HCT116 (cell line): Measurements from ENCODE around the gene MYO10. TPM values are rescaled to one million over a fixed set of nuclear protein-coding genes. Genes with fewer than 3 reads are reported as not detected.

Experiments used
- ATAC-seq: fragments of 200-7000 bp; cut with Tn5 transposase; 2 replicates; pipeline ENCODE4 v1.9.1; 2020; ENCODE audit warnings: mild to moderate bottlenecking, moderate library complexity
- BruUV-seq: library from RNA; stranded (reverse); fragments of 400-500 nt; replicated peaks from 2 replicates; lab custom pipeline; 2021; lab: Mats Ljungman, UMichigan
- CTCF ChIA-PET: fragments of 300-600 bp; sonication (Branson Sonifier 250); formaldehyde crosslinking; loops from one replicate; lab custom pipeline; 2021; ENCODE audit warnings: antibody characterized with exemption; lab: Charles Lee
- POLR2A ChIA-PET: fragments of 300-600, 350-600 bp; sonication (Branson Sonifier 250); formaldehyde crosslinking; loops from one replicate; lab custom pipeline; 2021; ENCODE audit warnings: antibody characterized with exemption; lab: Charles Lee
- RAD21 ChIA-PET, 2 experiments: fragments of 300-600 bp; sonication (Branson Sonifier 250); formaldehyde crosslinking; loops; one replicate each; lab custom pipeline; 2023; ENCODE audit warnings: low total read pairs in 2 of 2; ENCODE audit not compliant: uncharacterized antibody in 2 of 2, unreplicated experiment in 2 of 2, low non-redundant PET in 1 of 2; lab: Charles Lee
- DNase-seq: peaks from one replicate; pipeline ENCODE4 v3.0.0-alpha.2; 2010; ENCODE audit warnings: low read depth, low spot score
- H2AFZ ChIP-seq: fragments of 200-600 bp; shearing (Covaris generic), sonication (generic); 2 replicates; pipeline ENCODE4 v1.6.1; 2017; ENCODE audit warnings: low read depth, mixed run types, mixed read lengths, antibody characterized with exemption, low read length; ENCODE audit not compliant: poor library complexity, severe bottlenecking
- H3K27ac ChIP-seq: 2 replicates; pipeline ENCODE4 v1.5.1; 2012; ENCODE audit warnings: low read depth, low read length
- H3K27me3 ChIP-seq: fragments of 200-600 bp; sonication (generic); 2 replicates; pipeline ENCODE4 v1.6.1; 2016; ENCODE audit warnings: mixed run types, low read length, mixed read lengths; ENCODE audit not compliant: insufficient read depth
- H3K36me3 ChIP-seq, 2 experiments: fragments of 200-500 bp in 1 of 2; fragments of 200-600 bp in 1 of 2; sonication (Bioruptor generic) in 1 of 2; sonication (generic) in 1 of 2; 2 replicates each; pipeline versions ENCODE4 v1.5.1 to v1.6.1; 2014 to 2016; ENCODE audit warnings: low read length in 2 of 2, inconsistent platforms in 1 of 2, mixed read lengths in 1 of 2, mixed run types in 1 of 2; ENCODE audit not compliant: insufficient read depth in 2 of 2, control insufficient read depth in 1 of 2
- H3K4me1 ChIP-seq, 2 experiments: fragments of 200-600 bp in 1 of 2; sonication (generic) in 1 of 2; 2 replicates each; pipeline versions ENCODE4 v1.5.1 to v1.6.1; 2012 to 2017; ENCODE audit warnings: low read length in 2 of 2, inconsistent platforms in 1 of 2, mild to moderate bottlenecking in 1 of 2, mixed read lengths in 1 of 2, mixed run types in 1 of 2, moderate library complexity in 1 of 2; ENCODE audit not compliant: insufficient read depth in 2 of 2, control insufficient read depth in 1 of 2
- H3K4me2 ChIP-seq: fragments of 200-600 bp; sonication (generic); 2 replicates; pipeline ENCODE4 v1.6.1; 2017; ENCODE audit warnings: mixed run types, low read length, mixed read lengths
- H3K4me3 ChIP-seq, 2 experiments: fragments of 200-600 bp in 1 of 2; sonication (generic) in 1 of 2; replicated peaks in 1 of 2; 2 replicates each; pipeline ENCODE4 v1.5.1; 2011 to 2016; ENCODE audit warnings: low read length in 2 of 2, control low read depth in 1 of 2, low read depth in 1 of 2, mild to moderate bottlenecking in 1 of 2, mixed read lengths in 1 of 2, mixed run types in 1 of 2
- H3K79me2 ChIP-seq: fragments of 200-600 bp; sonication (generic); 2 replicates; pipeline ENCODE4 v1.6.1; 2017; ENCODE audit warnings: mild to moderate bottlenecking, mixed run types, low read length, moderate library complexity, mixed read lengths; ENCODE audit not compliant: insufficient read depth
- H3K9ac ChIP-seq: fragments of 200-600 bp; sonication (generic); 2 replicates; pipeline ENCODE4 v1.6.1; 2016; ENCODE audit warnings: low read length, mixed read lengths
- H3K9me2 ChIP-seq: fragments of 200-600 bp; sonication (generic), shearing (Covaris generic); 2 replicates; pipeline ENCODE4 v1.6.1; 2017; ENCODE audit warnings: mixed run types, mild to moderate bottlenecking, moderate library complexity; ENCODE audit not compliant: insufficient read depth
- H3K9me3 ChIP-seq, 2 experiments: fragments of 200-500 bp in 1 of 2; fragments of 200-600 bp in 1 of 2; sonication (Bioruptor generic) in 1 of 2; sonication (generic) in 1 of 2; 2 replicates each; pipeline ENCODE4 v1.6.1; 2014 to 2017; ENCODE audit warnings: low read length in 2 of 2, mixed read lengths in 2 of 2, inconsistent platforms in 1 of 2, low read depth in 1 of 2, mild to moderate bottlenecking in 1 of 2, mixed run types in 1 of 2, moderate library complexity in 1 of 2; ENCODE audit not compliant: control insufficient read depth in 1 of 2, insufficient read depth in 1 of 2
- H4K20me1 ChIP-seq: fragments of 200-600 bp; sonication (generic), shearing (Covaris generic); 2 replicates; pipeline ENCODE4 v1.6.1; 2017; ENCODE audit warnings: mixed run types, mild to moderate bottlenecking, moderate library complexity; ENCODE audit not compliant: insufficient read depth
- CBX3 ChIP-seq: IDR thresholded peaks from 2 replicates; pipeline ENCODE4 v1.6.1; 2012; ENCODE audit warnings: low read depth
- CEBPB ChIP-seq: IDR thresholded peaks from 2 replicates; pipeline ENCODE4 v1.6.1; 2012; ENCODE audit warnings: low read depth
- EGR1 ChIP-seq: IDR thresholded peaks from 2 replicates; pipeline ENCODE4 v1.6.1; 2012; ENCODE audit warnings: low read depth
- FOSL1 ChIP-seq: IDR thresholded peaks from 2 replicates; pipeline ENCODE4 v1.6.1; 2012; ENCODE audit warnings: low read depth
- JUND ChIP-seq: IDR thresholded peaks from 2 replicates; pipeline ENCODE4 v1.6.1; 2012
- MAX ChIP-seq: IDR thresholded peaks from 2 replicates; pipeline ENCODE4 v1.6.1; 2012
- POLR2AphosphoS5 ChIP-seq: IDR thresholded peaks from 2 replicates; pipeline ENCODE4 v1.6.1; 2011; ENCODE audit warnings: mild to moderate bottlenecking, low read depth, low read length, moderate library complexity
- RAD21 ChIP-seq: IDR thresholded peaks from 2 replicates; pipeline ENCODE4 v1.6.1; 2012; ENCODE audit warnings: low read depth, mild to moderate bottlenecking
- SP1 ChIP-seq: IDR thresholded peaks from 2 replicates; pipeline ENCODE4 v1.6.1; 2012; ENCODE audit warnings: low read depth
- SRF ChIP-seq: IDR thresholded peaks from 2 replicates; pipeline ENCODE4 v1.6.1; 2012; ENCODE audit warnings: low read depth
- TCF7L2 ChIP-seq: IDR thresholded peaks from 2 replicates; pipeline ENCODE4 v1.7.0; 2011; ENCODE audit warnings: borderline replicate concordance, inconsistent platforms; ENCODE audit not compliant: insufficient read depth, insufficient read length; ENCODE audit errors: extremely low read depth
- intact Hi-C: fragments of 100-400 bp; cut with micrococcal nuclease; formaldehyde crosslinking; loops from 2 replicates; pipeline ENCODE4 v1.10.0; 2022
- total RNA-seq: library from RNA; stranded (reverse); gene quantifications from one replicate; pipeline ENCODE4 v1.2.1, GENCODE V29; 2021; ENCODE audit not compliant: unreplicated experiment

The MYO10 gene
- total RNA-seq, 1 experiment from 2014 or later: 34.9 TPM

- TF ChIP-seq JUND: no peak
- peak overlapping the region; percentile 87 for H3K4me2 ChIP-seq
- DNase-seq (no peak), ATAC-seq (no peak; the same call in none of the 2 replicates)
- no peaks in the 10 kb centered on the region for H3K9me2 ChIP-seq
- ChIA-PET RAD21 (no interaction called here), POLR2A (interaction anchor here (0.9 to 1.2 kb wide), 2 partner anchors 19 to 22 kb away, joined by 3 to 4 read pairs; partner anchors contain the start of gene MYO10), CTCF (interaction anchor here (1.0 to 2.1 kb wide), 2 partner anchors 19 to 276 kb away, joined by 4 to 8 read pairs; no protein-coding TSS in a partner anchor)
- peak overlapping the region; percentile 58 for H3K9ac ChIP-seq
- H3K4me3 ChIP-seq: peak overlapping the region; percentile 13 to 45; a peak in 3 of 4 replicates
- H3K36me3 ChIP-seq: no peaks in the 10 kb centered on the region
- H3K4me1 ChIP-seq: peaks cover 77% of the 10 kb centered on the region in 2 experiments
- H4K20me1 ChIP-seq: no peaks in the 10 kb centered on the region
- H3K9me3 ChIP-seq: no peaks in the 10 kb centered on the region
- intact Hi-C loops: no loop called here
- peak overlapping the region; percentile 42 for H3K27ac ChIP-seq
- H2AFZ ChIP-seq: no peak overlapping the region
- H3K79me2 ChIP-seq: peaks cover 94% of the 10 kb centered on the region
- no peaks in the 10 kb centered on the region for H3K27me3 ChIP-seq
- BruUV-seq: TSS peak; percentile 86
Observed at GRCh38 chr5:16914108-16914435, 22.0 kb downstream of the MYO10 start.

GRCh38 chr5:16913187-16914107 lies 22.6 kb downstream of the MYO10 start:
- no TSS peak for BruUV-seq
- intact Hi-C loops: no loop called here
- H3K9me2 ChIP-seq: no peaks in the 10 kb centered on the region
- TF ChIP-seq JUND (no peak), SP1 (peak; percentile 69; the same call in 1 of the 2 replicates), MAX (peak; percentile 62; the same call in 1 of the 2 replicates), RAD21 (no peak), TCF7L2 (no peak), CBX3 (0 out of 2 replicates have a peak, but pooled peaks have one; percentile 24), POLR2AphosphoS5 (peak; percentile 26), CEBPB (peak; percentile 56), FOSL1 (no peak), EGR1 (peak; percentile 84), SRF (peak; percentile 82; the same call in 1 of the 2 replicates)
- H3K9me3 ChIP-seq: no peaks in the 10 kb centered on the region
- no peaks in the 10 kb centered on the region for H3K27me3 ChIP-seq
- H3K79me2 ChIP-seq: peaks cover 94% of the 10 kb centered on the region
- H3K27ac ChIP-seq: peak overlapping the region; percentile 42
- DNase-seq (peak; percentile 79), ATAC-seq (peak; percentile 91)
- peak overlapping the region; percentile 58 for H3K9ac ChIP-seq
- H2AFZ ChIP-seq: no peak overlapping the region
- ChIA-PET RAD21 (interaction anchor here in 1 of 2 experiments (1.0 kb wide), 1 partner anchor 18 kb away, joined by 3 read pairs; no protein-coding TSS in a partner anchor), CTCF (interaction anchor here (1.0 to 2.1 kb wide), 2 partner anchors 20 to 277 kb away, joined by 4 to 8 read pairs; no protein-coding TSS in a partner anchor), POLR2A (interaction anchor here (0.9 to 1.2 kb wide), 2 partner anchors 18 to 23 kb away, joined by 3 to 4 read pairs; partner anchors contain the start of gene MYO10)
- no peaks in the 10 kb centered on the region for H4K20me1 ChIP-seq
- no peaks in the 10 kb centered on the region for H3K36me3 ChIP-seq
- H3K4me3 ChIP-seq: peak overlapping the region; percentile 13 to 45
- peak overlapping the region; percentile 87 for H3K4me2 ChIP-seq
- H3K4me1 ChIP-seq: peaks cover 71 to 73% of the 10 kb centered on the region in 2 experiments
